ENCODE measurements around the gene ZBTB16.

- TF ChIP-seq POLR2A (IDR thresholded peaks at IDR 0.05; ENCODE audit: extremely low read depth, insufficient read length) (no peak), MYC (IDR thresholded peaks at IDR 0.05; ENCODE audit: low read depth, low read length) (no peak)
- TF ChIP-seq, protein P1, sequence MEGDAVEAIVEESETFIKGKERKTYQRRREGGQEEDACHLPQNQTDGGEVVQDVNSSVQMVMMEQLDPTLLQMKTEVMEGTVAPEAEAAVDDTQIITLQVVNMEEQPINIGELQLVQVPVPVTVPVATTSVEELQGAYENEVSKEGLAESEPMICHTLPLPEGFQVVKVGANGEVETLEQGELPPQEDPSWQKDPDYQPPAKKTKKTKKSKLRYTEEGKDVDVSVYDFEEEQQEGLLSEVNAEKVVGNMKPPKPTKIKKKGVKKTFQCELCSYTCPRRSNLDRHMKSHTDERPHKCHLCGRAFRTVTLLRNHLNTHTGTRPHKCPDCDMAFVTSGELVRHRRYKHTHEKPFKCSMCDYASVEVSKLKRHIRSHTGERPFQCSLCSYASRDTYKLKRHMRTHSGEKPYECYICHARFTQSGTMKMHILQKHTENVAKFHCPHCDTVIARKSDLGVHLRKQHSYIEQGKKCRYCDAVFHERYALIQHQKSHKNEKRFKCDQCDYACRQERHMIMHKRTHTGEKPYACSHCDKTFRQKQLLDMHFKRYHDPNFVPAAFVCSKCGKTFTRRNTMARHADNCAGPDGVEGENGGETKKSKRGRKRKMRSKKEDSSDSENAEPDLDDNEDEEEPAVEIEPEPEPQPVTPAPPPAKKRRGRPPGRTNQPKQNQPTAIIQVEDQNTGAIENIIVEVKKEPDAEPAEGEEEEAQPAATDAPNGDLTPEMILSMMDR (IDR thresholded peaks at IDR 0.05; ENCODE audit: low read depth, low read length) = no peak
These were observed 93.7 kb downstream of the ZBTB16 start for GRCh38 chr11:114153224-114153623.

Data from NB4 (cell line).